ENCODE data around the gene CDC14A.

Gene CDC14A

GRCh38 chr1:100502052-100502792 lies 149.9 kb downstream of the CDC14A start:
- DNase-seq = no peak

GRCh38 chr1:100506217-100506616 lies 153.9 kb downstream of the CDC14A start:
- DNase-seq = no peak

GRCh38 chr1:100510451-100510850 lies 158.1 kb downstream of the CDC14A start:
- DNase-seq = no peak

- DNase-seq = no peak
These were observed 158.8 kb downstream of the CDC14A start for GRCh38 chr1:100511058-100511457.

GRCh38 chr1:100511773-100512172 lies 159.5 kb downstream of the CDC14A start:
- DNase-seq = no peak

GRCh38 chr1:100512803-100513352 lies 160.6 kb downstream of the CDC14A start:
- DNase-seq = no peak

GRCh38 chr1:100516857-100517256 lies 164.6 kb downstream of the CDC14A start:
- no peak for DNase-seq

- no peak for DNase-seq
These were observed 165.2 kb downstream of the CDC14A start for GRCh38 chr1:100517515-100517914.

- no peak for DNase-seq
These were observed 165.7 kb downstream of the CDC14A start for GRCh38 chr1:100518023-100518422.

- no peak for DNase-seq
These were observed 170.8 kb downstream of the CDC14A start for GRCh38 chr1:100523038-100523652.

- no peak for DNase-seq
These were observed 172.0 kb downstream of the CDC14A start for GRCh38 chr1:100524355-100524754.

GRCh38 chr1:100526894-100527293 lies 174.6 kb downstream of the CDC14A start:
- no peak for DNase-seq

- DNase-seq = no peak
These were observed 176.6 kb downstream of the CDC14A start for GRCh38 chr1:100528871-100529270.

- DNase-seq = no peak
These were observed 177.8 kb downstream of the CDC14A start for GRCh38 chr1:100530141-100530540.

- no peak for DNase-seq
These were observed 178.7 kb downstream of the CDC14A start for GRCh38 chr1:100530880-100531487.

GRCh38 chr1:100532645-100533044 lies 180.3 kb downstream of the CDC14A start:
- DNase-seq = no peak

- DNase-seq = no peak
These were observed 183.0 kb downstream of the CDC14A start for GRCh38 chr1:100535264-100535663.

- DNase-seq = no peak
These were observed 183.7 kb downstream of the CDC14A start for GRCh38 chr1:100536031-100536430.

- DNase-seq = peak; percentile 34
These were observed 186.9 kb downstream of the CDC14A start for GRCh38 chr1:100538913-100539835.

- no peak for DNase-seq
These were observed 187.7 kb downstream of the CDC14A start for GRCh38 chr1:100539836-100540536.

- DNase-seq = no peak
These were observed 190.0 kb downstream of the CDC14A start for GRCh38 chr1:100542285-100542684.

- no peak for DNase-seq
These were observed 191.3 kb downstream of the CDC14A start for GRCh38 chr1:100543640-100544039.
